GM21576 (cell line): ENCODE data around the gene IFRD2.
"Not testable (repeated sequence)": the region's sequence is repeated elsewhere in the genome, so short reads cannot be mapped to it uniquely, and the experiment has no call there.

Experiments used
- ATAC-seq: cut with Tn5 transposase; IDR thresholded peaks from one replicate; pipeline ENCODE4 v1.9.1; 2021; ENCODE audit warnings: mild to moderate bottlenecking, moderate library complexity; ENCODE audit not compliant: unreplicated experiment

IFRD2 gene

GRCh38 chr3:50268703-50269451, 23.4 kb downstream of the IFRD2 start, which contains the start of gene SEMA3B:
Gene SEMA3B (plus strand): TSS chr3:50269147. CDS start chr3:50269241, 94 bp downstream.
- no peak for ATAC-seq

GRCh38 chr3:50268276-50268675, 24.0 kb downstream of the IFRD2 start:
- ATAC-seq: no peak

GRCh38 chr3:50267280-50267913, 24.8 kb downstream of the IFRD2 start:
- no peak for ATAC-seq

GRCh38 chr3:50266836-50267235, 25.4 kb downstream of the IFRD2 start:
- no peak for ATAC-seq

- no peak for ATAC-seq
Observed at GRCh38 chr3:50266017-50266416, 26.2 kb downstream of the IFRD2 start.

- ATAC-seq: no peak
Observed at GRCh38 chr3:50265571-50265970, 26.7 kb downstream of the IFRD2 start.

GRCh38 chr3:50264964-50265485, 27.2 kb downstream of the IFRD2 start:
- no peak for ATAC-seq

GRCh38 chr3:50264383-50264963, 27.8 kb downstream of the IFRD2 start:
- no peak for ATAC-seq

- ATAC-seq: no peak
Observed at GRCh38 chr3:50263478-50264382, 28.5 kb downstream of the IFRD2 start.

- no peak for ATAC-seq
Observed at GRCh38 chr3:50262778-50263177, 29.5 kb downstream of the IFRD2 start.

GRCh38 chr3:50262200-50262599, 30.0 kb downstream of the IFRD2 start:
- not testable (repeated sequence) for ATAC-seq

- no peak for ATAC-seq
Observed at GRCh38 chr3:50261505-50261904, 30.7 kb downstream of the IFRD2 start.

GRCh38 chr3:50260942-50261441, 31.2 kb downstream of the IFRD2 start:
- no peak for ATAC-seq

GRCh38 chr3:50260027-50260941, 31.9 kb downstream of the IFRD2 start:
- peak; percentile 87 for ATAC-seq

GRCh38 chr3:50259432-50260026, 32.7 kb downstream of the IFRD2 start:
- peak; percentile 24 for ATAC-seq

GRCh38 chr3:50258979-50259378, 33.2 kb downstream of the IFRD2 start:
- no peak for ATAC-seq

- no peak for ATAC-seq
Observed at GRCh38 chr3:50258029-50258680, 34.1 kb downstream of the IFRD2 start.
